ENCODE data around the gene KATNAL2. TPM values are rescaled to one million over a fixed set of nuclear protein-coding genes. Genes with fewer than 3 reads are reported as not detected.
"Not testable (repeated sequence)": the region's sequence is repeated elsewhere in the genome, so short reads cannot be mapped to it uniquely, and the experiment has no call there.

Gene KATNAL2
- total RNA-seq, 1 donor from 2014 or later = 8.4 TPM

DNA sequence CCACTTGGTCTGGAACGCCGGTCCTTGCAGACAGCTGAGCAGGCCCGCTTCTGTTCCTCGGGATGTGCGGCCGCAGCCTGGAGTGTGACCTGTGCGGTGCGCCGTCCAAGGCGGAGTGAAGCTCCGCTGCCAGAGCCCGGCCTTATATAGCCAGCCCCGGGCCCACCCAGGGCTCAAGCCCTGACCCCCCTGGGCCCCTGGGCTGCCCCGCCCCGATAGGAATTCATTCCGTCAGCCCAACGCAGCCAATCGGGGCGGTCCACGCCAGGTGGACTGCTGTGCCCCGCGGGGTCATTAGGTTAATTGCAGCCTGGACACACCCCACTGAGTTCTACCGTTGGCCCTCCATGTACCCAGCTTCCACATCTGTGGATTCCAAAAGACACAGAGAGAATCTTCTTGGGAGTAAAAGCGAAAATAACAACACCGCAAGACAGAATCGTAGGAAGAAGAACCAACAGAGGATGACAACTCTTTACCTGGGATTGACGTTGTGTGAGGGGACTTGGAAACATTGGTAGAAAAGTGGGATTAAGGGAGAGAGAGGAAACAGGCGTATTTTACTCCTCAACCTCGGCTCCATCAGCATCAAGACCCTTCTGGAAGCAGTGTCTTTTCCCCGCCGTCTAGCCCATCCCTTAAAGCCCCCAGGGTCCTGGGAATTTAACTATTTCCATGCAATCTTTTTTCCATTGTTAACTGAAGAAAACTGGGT, 47.3 kb downstream of the KATNAL2 start:
- H3K9me3 ChIP-seq (ENCODE audit: control insufficient read depth in 3 of 3, low read length in 3 of 3); H3K4me3 ChIP-seq (ENCODE audit: low read length in 3 of 3); H3K27me3 ChIP-seq (ENCODE audit: control insufficient read depth in 3 of 3, insufficient read depth in 3 of 3, low read length in 3 of 3); H3K4me1 ChIP-seq (ENCODE audit: control insufficient read depth in 3 of 3, insufficient read depth in 3 of 3, low read length in 3 of 3); H3K27ac ChIP-seq (ENCODE audit: low read depth, low read length); H3K36me3 ChIP-seq (ENCODE audit: control insufficient read depth in 3 of 3, insufficient read depth in 3 of 3, low read length in 3 of 3); H3K9ac ChIP-seq (ENCODE audit: low read depth in 1 of 3, low read length in 3 of 3): not testable (repeated sequence)

DNA sequence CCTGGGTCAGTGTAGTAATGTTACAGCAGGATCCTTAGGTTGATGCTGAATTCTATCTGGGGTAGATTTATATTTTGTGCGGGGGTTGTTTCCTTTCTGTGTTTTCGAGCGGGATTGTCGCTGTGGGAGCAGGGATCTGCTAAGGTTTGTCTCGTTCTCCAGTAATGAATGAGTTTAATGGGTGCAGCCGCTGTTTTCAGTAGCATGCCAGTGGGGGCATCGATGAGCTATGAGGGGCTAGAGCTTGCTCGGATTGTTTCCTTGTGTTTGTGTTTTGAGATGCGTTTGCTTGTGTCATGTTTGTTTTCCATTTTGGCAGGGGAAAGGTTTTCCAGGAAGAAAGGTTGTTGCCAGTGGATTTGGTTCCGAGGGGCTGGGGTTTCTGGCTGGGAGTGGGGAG, 48.9 kb downstream of the KATNAL2 start:
- H3K9ac ChIP-seq (ENCODE audit: low read depth in 1 of 3, low read length in 3 of 3); H3K9me3 ChIP-seq (ENCODE audit: control insufficient read depth in 3 of 3, low read length in 3 of 3); H3K36me3 ChIP-seq (ENCODE audit: control insufficient read depth in 3 of 3, insufficient read depth in 3 of 3, low read length in 3 of 3); H3K4me3 ChIP-seq (ENCODE audit: low read length in 3 of 3); H3K4me1 ChIP-seq (ENCODE audit: control insufficient read depth in 3 of 3, insufficient read depth in 3 of 3, low read length in 3 of 3); H3K27me3 ChIP-seq (ENCODE audit: control insufficient read depth in 3 of 3, insufficient read depth in 3 of 3, low read length in 3 of 3); H3K27ac ChIP-seq (ENCODE audit: low read depth, low read length): not testable (repeated sequence)

DNA sequence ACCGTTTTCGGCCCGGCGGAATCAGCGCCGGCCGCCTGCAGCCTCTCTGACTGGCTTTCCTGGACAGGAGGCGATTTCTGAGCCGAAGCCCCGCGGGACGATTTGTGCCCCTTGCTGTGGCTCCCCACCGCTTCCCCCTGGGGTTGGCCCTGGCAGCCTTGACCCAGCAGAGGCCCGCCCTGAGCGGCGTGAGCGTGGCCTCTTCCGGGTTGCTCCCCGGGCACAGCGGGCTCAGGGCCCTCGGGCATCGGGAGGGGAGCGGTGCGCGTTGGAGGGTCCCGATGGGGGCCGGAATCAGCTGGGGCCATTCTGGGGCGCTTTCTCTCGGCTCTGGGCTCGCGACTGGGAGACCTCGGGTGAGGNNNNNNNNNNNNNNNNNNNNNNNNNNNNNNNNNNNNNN, 52.1 kb downstream of the KATNAL2 start:
- H3K27me3 ChIP-seq (ENCODE audit: control insufficient read depth in 3 of 3, insufficient read depth in 3 of 3, low read length in 3 of 3); H3K4me3 ChIP-seq (ENCODE audit: low read length in 3 of 3); H3K36me3 ChIP-seq (ENCODE audit: control insufficient read depth in 3 of 3, insufficient read depth in 3 of 3, low read length in 3 of 3); H3K9me3 ChIP-seq (ENCODE audit: control insufficient read depth in 3 of 3, low read length in 3 of 3); H3K4me1 ChIP-seq (ENCODE audit: control insufficient read depth in 3 of 3, insufficient read depth in 3 of 3, low read length in 3 of 3); H3K27ac ChIP-seq (ENCODE audit: low read depth, low read length); H3K9ac ChIP-seq (ENCODE audit: low read depth in 1 of 3, low read length in 3 of 3): not testable (repeated sequence)

DNA sequence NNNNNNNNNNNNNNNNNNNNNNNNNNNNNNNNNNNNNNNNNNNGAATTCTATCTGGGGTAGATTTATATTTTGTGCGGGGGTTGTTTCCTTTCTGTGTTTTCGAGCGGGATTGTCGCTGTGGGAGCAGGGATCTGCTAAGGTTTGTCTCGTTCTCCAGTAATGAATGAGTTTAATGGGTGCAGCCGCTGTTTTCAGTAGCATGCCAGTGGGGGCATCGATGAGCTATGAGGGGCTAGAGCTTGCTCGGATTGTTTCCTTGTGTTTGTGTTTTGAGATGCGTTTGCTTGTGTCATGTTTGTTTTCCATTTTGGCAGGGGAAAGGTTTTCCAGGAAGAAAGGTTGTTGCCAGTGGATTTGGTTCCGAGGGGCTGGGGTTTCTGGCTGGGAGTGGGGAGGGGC, 102.5 kb downstream of the KATNAL2 start:
- H3K27me3 ChIP-seq (ENCODE audit: control insufficient read depth in 3 of 3, insufficient read depth in 3 of 3, low read length in 3 of 3); H3K9me3 ChIP-seq (ENCODE audit: control insufficient read depth in 3 of 3, low read length in 3 of 3); H3K4me1 ChIP-seq (ENCODE audit: control insufficient read depth in 3 of 3, insufficient read depth in 3 of 3, low read length in 3 of 3); H3K9ac ChIP-seq (ENCODE audit: low read depth in 1 of 3, low read length in 3 of 3); H3K27ac ChIP-seq (ENCODE audit: low read depth, low read length); H3K36me3 ChIP-seq (ENCODE audit: control insufficient read depth in 3 of 3, insufficient read depth in 3 of 3, low read length in 3 of 3); H3K4me3 ChIP-seq (ENCODE audit: low read length in 3 of 3): not testable (repeated sequence)

DNA sequence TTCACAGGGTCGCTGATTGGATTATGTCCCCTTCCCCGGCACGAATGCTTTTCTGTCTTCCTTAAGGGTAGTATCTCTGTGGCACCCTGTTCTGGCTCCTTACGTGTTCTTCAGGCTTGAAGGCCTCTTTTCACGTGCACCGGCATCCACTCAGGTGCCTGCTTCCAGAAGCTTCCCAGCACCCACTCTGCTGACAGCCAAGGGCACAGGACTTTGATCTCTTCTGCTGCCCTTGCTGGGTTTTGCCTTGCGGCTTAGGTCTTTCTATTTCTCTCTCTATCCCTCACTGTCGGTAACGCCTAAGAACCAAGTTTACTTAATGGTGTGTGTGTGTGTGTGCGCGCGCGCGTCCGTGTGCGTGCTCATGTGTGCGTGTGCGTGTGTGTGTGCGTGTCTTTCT, 103.4 kb downstream of the KATNAL2 start:
- H3K27ac ChIP-seq (ENCODE audit: low read depth, low read length) = not testable (repeated sequence)

DNA sequence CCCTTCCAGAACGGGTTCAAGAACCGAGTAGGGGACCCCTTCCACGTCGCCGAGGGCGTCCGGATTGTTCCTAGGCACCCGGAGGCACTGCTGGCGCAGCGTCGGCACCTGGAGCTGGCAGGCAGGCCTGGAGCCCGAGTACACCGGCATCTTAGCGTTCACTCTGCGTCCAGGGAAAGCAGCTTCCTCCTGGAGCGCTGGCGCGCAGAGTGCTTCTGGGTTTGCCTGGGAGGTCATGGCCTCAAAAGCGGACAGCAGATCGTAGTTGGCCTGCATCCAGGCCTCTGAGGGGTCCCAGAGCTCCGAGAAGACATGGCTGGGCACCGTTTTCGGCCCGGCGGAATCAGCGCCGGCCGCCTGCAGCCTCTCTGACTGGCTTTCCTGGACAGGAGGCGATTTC, 105.4 kb downstream of the KATNAL2 start:
- not testable (repeated sequence) for H3K27ac ChIP-seq (ENCODE audit: low read depth, low read length); H3K36me3 ChIP-seq (ENCODE audit: control insufficient read depth in 3 of 3, insufficient read depth in 3 of 3, low read length in 3 of 3); H3K4me1 ChIP-seq (ENCODE audit: control insufficient read depth in 3 of 3, insufficient read depth in 3 of 3, low read length in 3 of 3); H3K27me3 ChIP-seq (ENCODE audit: control insufficient read depth in 3 of 3, insufficient read depth in 3 of 3, low read length in 3 of 3); H3K4me3 ChIP-seq (ENCODE audit: low read length in 3 of 3); H3K9ac ChIP-seq (ENCODE audit: low read depth in 1 of 3, low read length in 3 of 3); H3K9me3 ChIP-seq (ENCODE audit: control insufficient read depth in 3 of 3, low read length in 3 of 3)

More for the DNA sequence above, 103.4 kb downstream of the KATNAL2 start:
- H3K27me3 ChIP-seq (ENCODE audit: control insufficient read depth in 3 of 3, insufficient read depth in 3 of 3, low read length in 3 of 3); H3K4me3 ChIP-seq (ENCODE audit: low read length in 3 of 3); H3K9me3 ChIP-seq (ENCODE audit: control insufficient read depth in 3 of 3, low read length in 3 of 3); H3K4me1 ChIP-seq (ENCODE audit: control insufficient read depth in 3 of 3, insufficient read depth in 3 of 3, low read length in 3 of 3); H3K36me3 ChIP-seq (ENCODE audit: control insufficient read depth in 3 of 3, insufficient read depth in 3 of 3, low read length in 3 of 3); H3K9ac ChIP-seq (ENCODE audit: low read depth in 1 of 3, low read length in 3 of 3): not testable (repeated sequence)

DNA sequence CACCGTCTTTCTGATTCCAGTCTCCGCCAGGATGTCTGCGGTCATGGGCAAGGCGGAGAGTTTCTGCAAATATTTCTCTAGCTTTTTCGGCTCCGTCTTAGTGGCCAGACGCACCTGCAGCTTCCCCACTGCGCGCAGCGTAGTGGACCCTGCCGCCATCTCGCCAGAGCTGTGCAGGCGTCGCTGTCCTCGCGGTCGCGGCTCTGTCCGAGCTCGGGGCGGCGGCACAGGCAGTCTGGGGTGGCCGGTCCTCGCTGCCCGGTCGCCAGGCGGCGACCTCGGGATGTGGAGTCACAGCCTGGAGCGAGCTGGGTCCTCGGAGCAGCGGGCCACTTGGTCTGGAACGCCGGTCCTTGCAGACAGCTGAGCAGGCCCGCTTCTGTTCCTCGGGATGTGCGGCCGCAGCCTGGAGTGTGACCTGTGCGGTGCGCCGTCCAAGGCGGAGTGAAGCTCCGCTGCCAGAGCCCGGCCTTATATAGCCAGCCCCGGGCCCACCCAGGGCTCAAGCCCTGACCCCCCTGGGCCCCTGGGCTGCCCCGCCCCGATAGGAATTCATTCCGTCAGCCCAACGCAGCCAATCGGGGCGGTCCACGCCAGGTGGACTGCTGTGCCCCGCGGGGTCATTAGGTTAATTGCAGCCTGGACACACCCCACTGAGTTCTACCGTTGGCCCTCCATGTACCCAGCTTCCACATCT, 106.5 kb downstream of the KATNAL2 start:
- not testable (repeated sequence) for H3K27ac ChIP-seq (ENCODE audit: low read depth, low read length); H3K9me3 ChIP-seq (ENCODE audit: control insufficient read depth in 3 of 3, low read length in 3 of 3); H3K9ac ChIP-seq (ENCODE audit: low read depth in 1 of 3, low read length in 3 of 3)

DNA sequence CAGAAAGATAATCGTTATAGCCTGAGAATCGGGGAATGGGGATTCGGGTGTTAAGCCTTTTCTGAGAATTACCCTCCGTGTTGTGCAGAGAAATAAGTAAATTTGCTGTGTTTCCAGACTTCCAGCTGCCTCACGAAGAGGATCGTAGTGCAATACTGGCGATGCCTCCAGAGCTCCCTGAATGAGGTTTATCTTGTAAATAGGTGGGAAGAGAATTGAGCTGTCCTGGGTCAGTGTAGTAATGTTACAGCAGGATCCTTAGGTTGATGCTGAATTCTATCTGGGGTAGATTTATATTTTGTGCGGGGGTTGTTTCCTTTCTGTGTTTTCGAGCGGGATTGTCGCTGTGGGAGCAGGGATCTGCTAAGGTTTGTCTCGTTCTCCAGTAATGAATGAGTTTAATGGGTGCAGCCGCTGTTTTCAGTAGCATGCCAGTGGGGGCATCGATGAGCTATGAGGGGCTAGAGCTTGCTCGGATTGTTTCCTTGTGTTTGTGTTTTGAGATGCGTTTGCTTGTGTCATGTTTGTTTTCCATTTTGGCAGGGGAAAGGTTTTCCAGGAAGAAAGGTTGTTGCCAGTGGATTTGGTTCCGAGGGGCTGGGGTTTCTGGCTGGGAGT, 108.3 kb downstream of the KATNAL2 start:
- not testable (repeated sequence) for H3K9ac ChIP-seq (ENCODE audit: low read depth in 1 of 3, low read length in 3 of 3); H3K27ac ChIP-seq (ENCODE audit: low read depth, low read length); H3K36me3 ChIP-seq (ENCODE audit: control insufficient read depth in 3 of 3, insufficient read depth in 3 of 3, low read length in 3 of 3); H3K4me1 ChIP-seq (ENCODE audit: control insufficient read depth in 3 of 3, insufficient read depth in 3 of 3, low read length in 3 of 3); H3K4me3 ChIP-seq (ENCODE audit: low read length in 3 of 3); H3K9me3 ChIP-seq (ENCODE audit: control insufficient read depth in 3 of 3, low read length in 3 of 3); H3K27me3 ChIP-seq (ENCODE audit: control insufficient read depth in 3 of 3, insufficient read depth in 3 of 3, low read length in 3 of 3)

More for the DNA sequence above, 106.5 kb downstream of the KATNAL2 start:
- H3K4me3 ChIP-seq (ENCODE audit: low read length in 3 of 3); H3K36me3 ChIP-seq (ENCODE audit: control insufficient read depth in 3 of 3, insufficient read depth in 3 of 3, low read length in 3 of 3); H3K4me1 ChIP-seq (ENCODE audit: control insufficient read depth in 3 of 3, insufficient read depth in 3 of 3, low read length in 3 of 3); H3K27me3 ChIP-seq (ENCODE audit: control insufficient read depth in 3 of 3, insufficient read depth in 3 of 3, low read length in 3 of 3): not testable (repeated sequence)

DNA sequence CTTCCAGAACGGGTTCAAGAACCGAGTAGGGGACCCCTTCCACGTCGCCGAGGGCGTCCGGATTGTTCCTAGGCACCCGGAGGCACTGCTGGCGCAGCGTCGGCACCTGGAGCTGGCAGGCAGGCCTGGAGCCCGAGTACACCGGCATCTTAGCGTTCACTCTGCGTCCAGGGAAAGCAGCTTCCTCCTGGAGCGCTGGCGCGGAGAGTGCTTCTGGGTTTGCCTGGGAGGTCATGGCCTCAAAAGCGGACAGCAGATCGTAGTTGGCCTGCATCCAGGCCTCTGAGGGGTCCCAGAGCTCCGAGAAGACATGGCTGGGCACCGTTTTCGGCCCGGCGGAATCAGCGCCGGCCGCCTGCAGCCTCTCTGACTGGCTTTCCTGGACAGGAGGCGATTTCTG, 111.3 kb downstream of the KATNAL2 start:
- H3K9me3 ChIP-seq (ENCODE audit: control insufficient read depth in 3 of 3, low read length in 3 of 3); H3K9ac ChIP-seq (ENCODE audit: low read depth in 1 of 3, low read length in 3 of 3); H3K27me3 ChIP-seq (ENCODE audit: control insufficient read depth in 3 of 3, insufficient read depth in 3 of 3, low read length in 3 of 3); H3K27ac ChIP-seq (ENCODE audit: low read depth, low read length); H3K4me3 ChIP-seq (ENCODE audit: low read length in 3 of 3); H3K4me1 ChIP-seq (ENCODE audit: control insufficient read depth in 3 of 3, insufficient read depth in 3 of 3, low read length in 3 of 3); H3K36me3 ChIP-seq (ENCODE audit: control insufficient read depth in 3 of 3, insufficient read depth in 3 of 3, low read length in 3 of 3): not testable (repeated sequence)

DNA sequence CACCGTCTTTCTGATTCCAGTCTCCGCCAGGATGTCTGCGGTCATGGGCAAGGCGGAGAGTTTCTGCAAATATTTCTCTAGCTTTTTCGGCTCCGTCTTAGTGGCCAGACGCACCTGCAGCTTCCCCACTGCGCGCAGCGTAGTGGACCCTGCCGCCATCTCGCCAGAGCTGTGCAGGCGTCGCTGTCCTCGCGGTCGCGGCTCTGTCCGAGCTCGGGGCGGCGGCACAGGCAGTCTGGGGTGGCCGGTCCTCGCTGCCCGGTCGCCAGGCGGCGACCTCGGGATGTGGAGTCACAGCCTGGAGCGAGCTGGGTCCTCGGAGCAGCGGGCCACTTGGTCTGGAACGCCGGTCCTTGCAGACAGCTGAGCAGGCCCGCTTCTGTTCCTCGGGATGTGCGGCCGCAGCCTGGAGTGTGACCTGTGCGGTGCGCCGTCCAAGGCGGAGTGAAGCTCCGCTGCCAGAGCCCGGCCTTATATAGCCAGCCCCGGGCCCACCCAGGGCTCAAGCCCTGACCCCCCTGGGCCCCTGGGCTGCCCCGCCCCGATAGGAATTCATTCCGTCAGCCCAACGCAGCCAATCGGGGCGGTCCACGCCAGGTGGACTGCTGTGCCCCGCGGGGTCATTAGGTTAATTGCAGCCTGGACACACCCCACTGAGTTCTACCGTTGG, 112.4 kb downstream of the KATNAL2 start:
- not testable (repeated sequence) for H3K9me3 ChIP-seq (ENCODE audit: control insufficient read depth in 3 of 3, low read length in 3 of 3); H3K4me3 ChIP-seq (ENCODE audit: low read length in 3 of 3); H3K9ac ChIP-seq (ENCODE audit: low read depth in 1 of 3, low read length in 3 of 3); H3K27me3 ChIP-seq (ENCODE audit: control insufficient read depth in 3 of 3, insufficient read depth in 3 of 3, low read length in 3 of 3); H3K27ac ChIP-seq (ENCODE audit: low read depth, low read length); H3K36me3 ChIP-seq (ENCODE audit: control insufficient read depth in 3 of 3, insufficient read depth in 3 of 3, low read length in 3 of 3); H3K4me1 ChIP-seq (ENCODE audit: control insufficient read depth in 3 of 3, insufficient read depth in 3 of 3, low read length in 3 of 3)
